B cell (primary cell): Measurements from ENCODE around the gene ANGPT4.

ENCODE experiments used
- CTCF ChIP-seq: fragments of 200-600 bp; IDR thresholded peaks from one replicate; pipeline ENCODE4 v1.8.0; 2022; ENCODE audit warnings: antibody characterized with exemption, mild to moderate bottlenecking
- EZH2 ChIP-seq: IDR thresholded peaks from 2 replicates; pipeline ENCODE4 v1.6.1; 2012; ENCODE audit warnings: borderline replicate concordance, low read depth, mild to moderate bottlenecking, moderate library complexity, low read length; ENCODE audit not compliant: insufficient read depth, poor library complexity, severe bottlenecking

GRCh38 chr20:884983-885952, 30.9 kb downstream of the ANGPT4 start:
- TF ChIP-seq CTCF (no peak), EZH2 (no peak)
